NCI-H748 (cell line): ENCODE measurements around the gene MERTK.
"Not testable (repeated sequence)": the region's sequence is repeated elsewhere in the genome, so short reads cannot be mapped to it uniquely, and the experiment has no call there.

Source experiments
- DNase-seq: peaks from one replicate; lab custom pipeline; 2025; ENCODE audit not compliant: unreplicated experiment; lab: John Stamatoyannopoulos, UW

Gene MERTK

DNA sequence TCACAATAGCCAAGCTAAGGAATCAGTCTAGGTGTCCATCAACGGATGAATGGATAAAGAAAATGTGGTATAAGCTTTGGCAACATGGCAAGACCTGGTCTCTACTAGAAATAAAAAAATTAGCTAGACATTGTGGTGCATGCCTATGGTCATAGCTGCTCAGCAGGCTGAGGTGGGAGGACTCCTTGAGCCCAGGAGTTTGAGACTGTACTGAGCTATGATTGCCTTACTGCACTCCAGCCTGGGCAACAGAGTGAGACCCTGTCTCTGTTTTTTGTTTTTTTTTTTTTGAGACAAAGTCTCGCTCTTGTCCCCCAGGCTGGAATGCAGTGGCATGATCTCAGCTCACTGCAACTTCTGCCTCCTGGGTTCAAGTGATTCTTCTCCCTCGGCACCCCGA lies 11.6 kb downstream of the MERTK start:
- not testable (repeated sequence) for DNase-seq

DNA sequence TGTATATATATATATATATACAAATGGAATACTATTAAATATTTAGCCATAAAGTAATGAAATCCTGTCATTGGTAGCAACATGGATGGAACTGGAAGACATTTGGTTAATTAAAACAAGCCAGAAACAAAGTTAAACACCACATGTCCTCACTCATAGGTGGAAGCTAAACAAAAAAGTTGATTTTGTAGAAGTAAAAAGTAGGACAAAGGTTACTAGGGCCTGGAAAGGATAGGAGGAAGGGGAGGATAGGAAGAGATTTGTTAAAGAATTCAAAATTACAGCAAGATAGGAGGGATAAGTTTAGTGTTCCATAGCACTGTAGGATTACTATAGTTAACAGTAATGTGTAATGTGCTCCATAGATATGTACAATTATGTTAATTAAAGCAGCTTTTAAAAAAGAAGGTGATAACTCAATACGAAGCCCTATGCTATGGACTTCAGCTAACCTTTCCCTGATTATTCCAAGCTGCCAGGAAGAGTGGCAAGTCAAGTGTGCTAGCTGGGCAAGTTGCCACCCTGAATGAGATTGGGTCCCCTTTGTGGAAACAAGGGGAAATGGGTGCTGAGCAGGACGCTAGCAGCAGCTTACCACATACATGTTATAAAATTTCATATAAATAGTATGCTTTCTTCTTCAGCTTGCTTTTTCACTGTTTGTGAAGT lies 12.3 kb downstream of the MERTK start:
- no peak for DNase-seq

DNA sequence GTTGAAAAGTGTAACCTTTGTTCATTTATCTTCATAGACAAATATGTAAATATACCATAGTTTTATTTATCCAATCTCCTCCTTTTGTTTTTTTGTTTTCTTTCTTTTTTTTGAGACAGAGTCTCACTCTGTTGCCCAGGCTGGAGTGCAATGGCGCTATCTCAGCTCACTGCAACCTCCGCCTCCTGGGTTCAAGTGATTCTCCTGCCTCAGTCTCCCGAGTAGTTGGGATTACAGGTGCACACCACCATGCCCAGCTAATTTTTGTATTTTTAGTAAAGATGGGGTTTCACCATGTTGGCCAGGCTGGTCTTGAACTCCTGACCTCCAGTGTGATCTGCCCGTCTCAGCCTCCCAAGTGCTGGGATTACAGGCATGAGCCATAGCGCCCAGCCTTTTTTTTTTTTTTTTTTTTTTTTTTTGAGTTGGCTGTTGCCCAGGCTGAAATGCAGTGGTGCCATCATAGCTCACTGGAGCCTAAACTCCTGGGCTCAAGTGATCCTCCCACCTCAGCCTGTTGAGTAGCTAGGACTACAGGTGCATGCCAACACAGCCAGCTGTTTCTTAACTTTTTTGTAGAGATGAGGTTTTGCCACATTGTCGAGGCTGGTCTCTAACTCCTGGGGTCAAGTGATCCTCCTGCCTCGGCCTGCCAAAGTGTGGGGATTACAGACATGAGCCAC lies 13.0 kb downstream of the MERTK start:
- DNase-seq: not testable (repeated sequence)

- DNase-seq: no peak
Measured at GRCh38 chr2:111912547-111912946, 14.1 kb downstream of the MERTK start.

GRCh38 chr2:111917106-111917505 lies 18.7 kb downstream of the MERTK start:
- no peak for DNase-seq

- no peak for DNase-seq
Measured at GRCh38 chr2:111918383-111918806, 20.0 kb downstream of the MERTK start.

GRCh38 chr2:111919365-111919764 lies 21.0 kb downstream of the MERTK start:
- DNase-seq: no peak

DNA sequence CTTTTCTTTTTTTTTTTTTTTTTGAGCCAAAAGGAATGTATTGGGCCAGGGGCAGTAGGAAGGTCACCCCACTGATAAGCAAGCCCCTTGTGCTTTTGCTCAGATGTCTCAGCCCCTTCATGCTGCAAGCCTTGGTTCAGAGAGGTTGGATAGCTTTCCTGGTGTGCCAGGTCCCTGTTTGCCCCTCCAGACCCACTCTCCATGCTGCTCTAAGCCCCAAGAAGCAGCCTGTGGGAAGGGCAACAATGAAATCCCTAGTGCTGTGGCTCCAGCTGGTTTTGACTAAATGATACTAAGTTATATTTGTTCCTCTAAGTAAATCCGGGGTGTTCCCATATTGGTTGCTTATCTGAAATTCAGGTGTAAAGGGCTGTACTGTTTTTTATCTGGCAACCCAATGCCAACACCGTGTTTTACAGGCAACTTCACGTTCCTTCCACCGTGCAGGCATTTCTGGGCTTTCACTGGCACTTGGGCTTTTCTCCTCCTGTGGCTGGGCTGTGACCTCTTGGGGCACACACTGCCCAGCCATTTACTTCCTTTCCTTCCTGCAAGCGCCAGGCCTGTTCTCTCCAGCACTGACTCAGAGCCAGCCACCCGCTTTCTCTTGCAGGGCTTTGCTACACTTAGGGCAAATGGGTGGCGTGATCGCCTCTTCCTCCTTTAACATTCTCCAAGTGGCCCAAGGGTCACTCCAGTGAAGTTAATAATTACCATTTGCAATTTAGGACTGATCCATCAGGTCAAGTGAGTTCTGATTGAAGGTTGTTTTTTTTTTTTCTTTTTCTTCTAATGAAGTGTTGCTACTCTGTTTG lies 21.6 kb downstream of the MERTK start:
- no peak for DNase-seq

GRCh38 chr2:111923276-111923804 lies 24.9 kb downstream of the MERTK start:
- DNase-seq: no peak

DNA sequence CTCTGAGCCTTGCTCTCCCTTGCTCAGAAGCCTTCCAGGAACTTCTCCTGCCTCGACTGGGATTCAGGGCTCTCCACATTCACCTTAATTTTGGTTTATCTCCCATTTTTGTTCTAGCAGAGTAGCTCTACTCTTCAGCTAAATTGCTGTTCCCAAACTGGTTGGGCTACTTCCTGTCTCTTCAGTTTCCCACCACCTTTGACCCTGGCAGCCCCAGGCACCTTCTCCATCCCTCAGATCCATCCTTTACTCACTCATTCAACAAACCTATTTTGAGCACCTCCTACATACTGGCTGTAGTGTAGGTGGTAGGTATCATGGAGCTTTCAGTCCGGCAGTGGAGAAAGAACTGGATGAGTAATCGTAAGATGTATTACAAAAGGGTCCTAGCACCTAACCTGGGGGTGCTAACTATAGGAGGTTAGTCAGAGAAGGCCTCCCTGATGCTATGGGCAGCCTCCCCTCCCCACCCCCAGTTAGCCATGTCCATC lies 26.3 kb downstream of the MERTK start:
- no peak for DNase-seq

GRCh38 chr2:111927723-111928122 lies 29.3 kb downstream of the MERTK start:
- no peak for DNase-seq

DNA sequence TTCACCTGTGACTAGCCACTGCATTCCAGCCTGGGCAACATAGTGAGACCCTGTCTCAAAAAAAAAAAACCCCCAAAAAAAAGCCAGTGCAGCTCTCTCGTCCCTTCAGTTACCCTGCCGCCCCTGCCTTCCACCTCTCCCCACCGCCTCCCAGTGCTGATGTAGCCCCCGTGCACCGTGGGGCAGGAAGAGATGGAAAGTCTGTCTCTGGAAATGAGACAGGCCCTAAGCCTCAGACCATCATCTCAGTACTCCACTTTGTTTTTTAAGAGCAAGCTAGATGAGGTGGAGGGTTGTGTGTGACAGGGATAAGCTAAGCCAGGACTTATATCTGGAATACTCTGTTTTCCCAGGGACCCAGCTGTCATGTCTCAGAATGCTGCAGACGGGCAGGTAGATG lies 32.0 kb downstream of the MERTK start:
- no peak for DNase-seq

GRCh38 chr2:111930875-111931274 lies 32.5 kb downstream of the MERTK start:
- no peak for DNase-seq

DNA sequence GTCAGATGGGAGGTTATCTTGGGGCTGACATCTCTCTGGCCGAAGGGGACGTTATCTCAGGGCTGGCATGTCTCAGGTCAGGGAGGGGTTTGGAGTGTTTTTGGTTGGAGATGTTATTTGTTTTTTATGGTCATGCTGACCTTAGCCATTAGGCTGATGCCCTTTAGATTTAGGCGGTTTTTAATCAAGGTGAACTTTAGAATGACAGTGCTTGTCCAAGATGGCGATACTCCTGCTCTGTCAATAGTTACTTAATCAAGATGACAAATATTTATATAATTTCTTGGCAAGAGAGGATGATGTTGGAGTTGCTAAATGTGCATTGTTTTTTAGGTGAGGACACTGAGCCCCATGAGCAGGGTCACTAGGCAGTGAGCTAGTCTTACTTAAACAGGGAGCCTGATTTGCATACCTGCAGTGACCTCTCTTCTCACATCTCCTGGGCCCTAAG lies 34.5 kb downstream of the MERTK start:
- no peak for DNase-seq

GRCh38 chr2:111933900-111934299 lies 35.5 kb downstream of the MERTK start:
- DNase-seq: not testable (repeated sequence)

DNA sequence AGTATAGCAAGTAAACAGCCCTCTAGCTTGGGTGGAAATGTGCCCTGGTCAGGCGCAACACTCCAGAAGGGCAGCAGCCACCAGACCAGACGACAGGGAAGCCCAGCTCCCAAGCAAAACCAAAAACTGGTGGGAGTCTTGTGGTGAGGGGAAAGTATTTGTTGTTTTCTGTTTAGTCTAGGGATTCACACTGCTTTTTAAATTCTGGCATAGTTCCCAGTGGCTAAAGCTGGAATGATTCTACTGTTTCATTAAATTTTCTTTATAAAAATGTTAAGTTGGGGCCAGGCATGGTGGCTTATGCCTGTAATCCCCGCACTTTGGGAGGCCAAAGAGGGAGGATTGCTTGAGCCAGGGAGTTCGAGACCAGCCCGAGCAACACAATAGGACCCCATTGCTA lies 38.5 kb downstream of the MERTK start:
- DNase-seq: no peak

- no peak for DNase-seq
Measured at GRCh38 chr2:111938392-111938791, 40.0 kb downstream of the MERTK start.

GRCh38 chr2:111940333-111941196 lies 42.2 kb downstream of the MERTK start:
- DNase-seq: no peak

- no peak for DNase-seq
Measured at GRCh38 chr2:111941531-111941930, 43.1 kb downstream of the MERTK start.

- DNase-seq: no peak
Measured at GRCh38 chr2:111944531-111945210, 46.3 kb downstream of the MERTK start.
